OCI-LY3 (cell line): ENCODE data around the gene POTEM.
"Not testable (repeated sequence)": the region's sequence is repeated elsewhere in the genome, so short reads cannot be mapped to it uniquely, and the experiment has no call there.

ENCODE experiments used
- EZH2phosphoT487 ChIP-seq: fragments of 200-600 bp; shearing (Covaris generic); IDR thresholded peaks from 2 replicates; pipeline ENCODE4 v1.6.1; 2018; ENCODE audit warnings: antibody characterized with exemption, mixed run types, low read depth
- TF ChIP-seq, protein P1 (sequence below): fragments of 200-600, 300-600 bp; sonication (generic); IDR thresholded peaks from 2 replicates; pipeline ENCODE4 v1.5.1; 2014; ENCODE audit warnings: antibody characterized with exemption, low read length, low read depth

DNA sequence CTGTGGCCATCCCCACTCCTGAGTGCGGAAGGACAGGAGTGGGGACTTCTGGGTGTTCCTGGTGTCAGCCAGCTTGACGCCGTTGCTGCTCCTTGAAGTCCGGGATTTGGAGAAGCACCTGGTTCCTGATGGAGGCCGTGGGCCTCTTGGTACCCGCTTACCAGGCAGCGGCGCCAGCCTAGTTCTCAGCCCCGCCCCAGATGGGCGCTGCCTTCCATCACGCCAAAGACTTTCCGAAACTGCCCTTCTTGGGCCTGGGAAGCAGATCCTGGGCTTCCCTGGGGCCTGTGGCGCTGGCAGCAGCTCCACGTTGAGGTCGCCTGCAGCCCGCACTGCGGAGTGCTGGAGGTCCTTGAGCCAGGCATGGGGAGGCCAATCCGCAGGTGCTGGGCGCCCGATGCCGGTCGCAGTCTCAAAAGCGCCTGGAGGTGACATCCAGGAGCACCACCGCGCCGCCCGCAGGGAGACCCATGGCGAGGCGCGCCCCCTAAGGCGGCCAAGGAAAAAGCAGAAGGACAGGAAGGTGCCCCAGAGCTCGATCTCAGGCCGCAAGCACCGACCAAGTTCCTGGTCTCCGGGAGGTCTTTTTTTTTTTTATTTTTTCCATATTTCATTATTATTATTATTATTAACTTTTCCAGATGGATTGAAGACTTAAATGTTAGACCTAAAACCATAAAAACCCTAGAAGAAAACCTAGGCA lies 59.6 kb downstream of the POTEM start:
- TF ChIP-seq, protein P1, sequence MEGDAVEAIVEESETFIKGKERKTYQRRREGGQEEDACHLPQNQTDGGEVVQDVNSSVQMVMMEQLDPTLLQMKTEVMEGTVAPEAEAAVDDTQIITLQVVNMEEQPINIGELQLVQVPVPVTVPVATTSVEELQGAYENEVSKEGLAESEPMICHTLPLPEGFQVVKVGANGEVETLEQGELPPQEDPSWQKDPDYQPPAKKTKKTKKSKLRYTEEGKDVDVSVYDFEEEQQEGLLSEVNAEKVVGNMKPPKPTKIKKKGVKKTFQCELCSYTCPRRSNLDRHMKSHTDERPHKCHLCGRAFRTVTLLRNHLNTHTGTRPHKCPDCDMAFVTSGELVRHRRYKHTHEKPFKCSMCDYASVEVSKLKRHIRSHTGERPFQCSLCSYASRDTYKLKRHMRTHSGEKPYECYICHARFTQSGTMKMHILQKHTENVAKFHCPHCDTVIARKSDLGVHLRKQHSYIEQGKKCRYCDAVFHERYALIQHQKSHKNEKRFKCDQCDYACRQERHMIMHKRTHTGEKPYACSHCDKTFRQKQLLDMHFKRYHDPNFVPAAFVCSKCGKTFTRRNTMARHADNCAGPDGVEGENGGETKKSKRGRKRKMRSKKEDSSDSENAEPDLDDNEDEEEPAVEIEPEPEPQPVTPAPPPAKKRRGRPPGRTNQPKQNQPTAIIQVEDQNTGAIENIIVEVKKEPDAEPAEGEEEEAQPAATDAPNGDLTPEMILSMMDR: not testable (repeated sequence)
- TF ChIP-seq EZH2phosphoT487: not testable (repeated sequence)
